ENCODE measurements around the gene CELF3. TPM values are rescaled to one million over a fixed set of nuclear protein-coding genes. Genes with fewer than 3 reads are reported as not detected.

Gene CELF3
- total and polyA plus RNA-seq, 8 donors: 0.73 to 39.1 (median 1.2) TPM; not detected in 1

DNA sequence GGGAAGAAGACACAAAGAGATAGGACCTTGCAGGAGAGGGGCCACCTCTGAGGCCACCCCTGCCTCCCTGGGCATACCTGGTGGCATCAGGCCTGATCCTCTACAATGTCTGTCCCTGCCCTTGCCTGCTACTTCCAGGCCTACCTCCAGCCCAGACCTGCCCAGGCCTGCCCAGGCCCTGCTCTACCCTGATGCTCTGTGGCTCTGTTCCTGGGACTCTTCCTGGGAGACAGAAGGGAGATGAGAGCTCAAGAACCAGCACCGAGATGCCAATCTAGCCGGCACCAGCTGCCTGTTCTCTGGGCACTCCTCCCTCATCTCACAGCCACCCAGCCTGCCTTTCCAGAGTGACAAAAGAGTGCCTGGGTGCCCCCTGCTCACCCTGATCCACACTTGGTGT lies 2.7 kb downstream of the CELF3 start:
- no peaks in the 10 kb centered on the region for H3K9me3 ChIP-seq
- peaks cover 12 to 22% (median 17%) of the 10 kb centered on the region in 4 donors for H3K4me1 ChIP-seq
- WGBS, 5 donors: 67 to 96% (median 83%) methylated on average over 2 of the region's 2 CpGs
- no peak overlapping the region for H3K4me3 ChIP-seq
- intact Hi-C loops (cut with DNase I; ENCODE audit: low total_unique reads): no loop called here
- TF ChIP-seq POLR2A (IDR thresholded peaks at IDR 0.05) (no peak), CTCF (IDR thresholded peaks at IDR 0.05) (no peak), POLR2AphosphoS5 (IDR thresholded peaks at IDR 0.05) (no peak), EP300 (IDR thresholded peaks at IDR 0.05) (no peak)
- H3K36me3 ChIP-seq: no peaks in the 10 kb centered on the region
- no peak for DNase-seq
- H3K27ac ChIP-seq: no peak overlapping the region
- peaks cover 0 to 57% (median 25%) of the 10 kb centered on the region in 3 donors for H3K27me3 ChIP-seq

GRCh38 chr1:151713044-151713443 lies 3.6 kb downstream of the CELF3 start:
- DNase-seq: peak; percentile 40 to 85
- H3K9me3 ChIP-seq: no peaks in the 10 kb centered on the region
- H3K27me3 ChIP-seq: peaks cover 0 to 50% (median 25%) of the 10 kb centered on the region in 3 donors
- H3K27ac ChIP-seq: no peak overlapping the region
- H3K4me1 ChIP-seq: peaks cover 12 to 19% (median 16%) of the 10 kb centered on the region in 4 donors
- H3K36me3 ChIP-seq: no peaks in the 10 kb centered on the region
- TF ChIP-seq CTCF (IDR thresholded peaks at IDR 0.05): no peak
- TF ChIP-seq POLR2A (IDR thresholded peaks at IDR 0.05): no peak
- TF ChIP-seq EP300 (IDR thresholded peaks at IDR 0.05): no peak
- TF ChIP-seq POLR2AphosphoS5 (IDR thresholded peaks at IDR 0.05): no peak
- intact Hi-C loops (cut with DNase I; ENCODE audit: low total_unique reads): no loop called here
- 26 to 83% (median 39%) methylated on average over 1 to 2 of the region's 2 CpGs for WGBS, 5 donors
- no peak overlapping the region for H3K4me3 ChIP-seq

GRCh38 chr1:151711951-151712350 lies 4.7 kb downstream of the CELF3 start:
- H3K4me1 ChIP-seq: peaks cover 5 to 10% (median 8%) of the 10 kb centered on the region in 4 donors
- H3K4me3 ChIP-seq: no peak overlapping the region
- H3K27me3 ChIP-seq: peaks cover 0 to 39% (median 14%) of the 10 kb centered on the region in 3 donors
- intact Hi-C loops (cut with DNase I; ENCODE audit: low total_unique reads): no loop called here
- 62 to 68% (median 66%) methylated on average over 9 to 10 of the region's 10 CpGs for WGBS, 5 donors
- H3K27ac ChIP-seq: no peak overlapping the region
- peak in 1 of 2 donors; percentile 75 for DNase-seq
- no peak for TF ChIP-seq POLR2AphosphoS5 (IDR thresholded peaks at IDR 0.05)
- no peak for TF ChIP-seq CTCF (IDR thresholded peaks at IDR 0.05)
- no peak for TF ChIP-seq POLR2A (IDR thresholded peaks at IDR 0.05)
- TF ChIP-seq EP300 (IDR thresholded peaks at IDR 0.05): no peak
- H3K9me3 ChIP-seq: no peaks in the 10 kb centered on the region
- H3K36me3 ChIP-seq: no peaks in the 10 kb centered on the region

DNA sequence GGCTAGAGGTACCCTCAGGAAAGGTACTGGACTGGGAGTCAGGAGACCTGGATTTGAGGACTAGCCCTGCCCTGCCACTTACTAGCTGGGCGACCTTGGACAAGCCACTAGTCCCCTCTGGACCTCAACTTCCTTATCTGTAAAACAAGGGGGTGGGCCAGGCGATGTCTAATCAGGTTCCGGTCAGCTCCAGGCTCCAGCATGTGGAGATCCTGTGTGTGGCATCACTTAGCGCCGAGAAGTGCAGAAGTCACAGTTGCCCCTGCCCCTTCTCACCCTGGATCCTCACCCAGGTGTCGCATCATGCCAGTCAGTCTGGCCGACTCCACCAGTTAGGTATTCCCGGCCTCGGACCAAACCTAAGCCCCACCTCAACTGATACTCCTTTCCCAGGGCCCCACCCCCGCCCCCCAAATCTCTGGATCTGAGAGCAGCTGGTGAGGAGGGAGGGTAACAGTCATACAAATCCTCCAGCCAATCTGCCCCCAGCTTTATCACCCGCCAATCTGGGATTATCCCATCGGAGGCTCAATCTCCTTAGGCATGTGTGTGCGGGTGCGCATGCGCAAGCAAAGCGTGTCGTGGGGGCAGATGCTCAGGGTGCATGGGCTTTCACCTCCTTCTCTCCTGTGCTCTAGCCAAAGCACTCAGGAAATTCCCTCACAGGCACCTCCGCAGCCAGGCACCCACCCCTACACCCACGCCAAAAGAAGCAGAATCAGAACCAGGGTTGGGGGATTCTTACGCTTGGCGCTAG lies 5.4 kb downstream of the CELF3 start:
- no peak for TF ChIP-seq EP300 (IDR thresholded peaks at IDR 0.05)
- TF ChIP-seq POLR2AphosphoS5 (IDR thresholded peaks at IDR 0.05): no peak
- TF ChIP-seq CTCF (IDR thresholded peaks at IDR 0.05): no peak
- no peak for TF ChIP-seq POLR2A (IDR thresholded peaks at IDR 0.05)
- 82 to 87% (median 85%) methylated on average over 17 to 21 of the region's 21 CpGs for WGBS, 5 donors
- Histone ChIP-seq H3K4me1 (peaks cover 0 to 3% (median under 1%) of the 10 kb centered on the region in 4 donors), H3K4me3 (no peak overlapping the region), H3K27ac (no peak overlapping the region), H3K27me3 (peaks cover 0 to 31% (median 7%) of the 10 kb centered on the region in 3 donors), H3K36me3 (no peaks in the 10 kb centered on the region), H3K9me3 (no peaks in the 10 kb centered on the region)
- DNase-seq: no peak
- intact Hi-C loops (cut with DNase I; ENCODE audit: low total_unique reads): no loop called here

Data from stomach (tissue), 9 donors.